B cell (primary cell): ENCODE results near the gene CD44. TPM values are rescaled to one million over a fixed set of nuclear protein-coding genes. Genes with fewer than 3 reads are reported as not detected.

Experiments used
- ATAC-seq: fragments of 200-7000 bp; cut with Tn5 transposase; one replicate; pipeline ENCODE4 v1.10.0; 2021; ENCODE audit warnings: low read depth, mild to moderate bottlenecking, moderate number of reproducible peaks, moderate library complexity
- CTCF ChIA-PET: fragments of 350-600 bp; sonication (Branson Sonifier 250); formaldehyde crosslinking; loops from one replicate; lab custom pipeline; 2021; ENCODE audit warnings: antibody characterized with exemption, inconsistent platforms; lab: Charles Lee
- POLR2A ChIA-PET: fragments of 350-600 bp; sonication (Branson Sonifier 250); formaldehyde crosslinking; loops from one replicate; lab custom pipeline; 2021; ENCODE audit warnings: antibody characterized with exemption; lab: Charles Lee
- DNase-seq: peaks from one replicate; pipeline ENCODE4 v3.0.0; 2013
- H2AFZ ChIP-seq: 2 replicates; pipeline ENCODE4 v1.6.1; 2012; ENCODE audit warnings: mild to moderate bottlenecking, low read depth, low read length; ENCODE audit not compliant: insufficient read depth, poor library complexity, severe bottlenecking
- H3K27ac ChIP-seq, 2 donors: 1 replicate in 1 of 2; 2 replicates in 1 of 2; pipeline ENCODE4 v1.5.1; 2012 to 2013; ENCODE audit warnings: low read length in 2 of 2, mild to moderate bottlenecking in 2 of 2, moderate library complexity in 1 of 2
- H3K27me3 ChIP-seq, 4 experiments: fragments of 200-600 bp in 1 of 4; sonication (generic) in 1 of 4; replicated peaks in 1 of 4; 1 replicate in 2 of 4; 2 replicates in 2 of 4; pipeline versions ENCODE4 v1.6.1 to v1.7.0; 2013 to 2016; ENCODE audit warnings: low read length in 3 of 4, mild to moderate bottlenecking in 2 of 4, mixed read lengths in 1 of 4, moderate library complexity in 1 of 4; ENCODE audit not compliant: insufficient read depth in 4 of 4, control insufficient read depth in 3 of 4; ENCODE audit errors: control extremely low read depth in 1 of 4
- H3K36me3 ChIP-seq, 2 experiments: replicated peaks in 1 of 2; 1 replicate in 1 of 2; 2 replicates in 1 of 2; pipeline versions ENCODE4 v1.6.1 to v1.7.1; 2013; ENCODE audit warnings: low read length in 1 of 2; ENCODE audit not compliant: insufficient read depth in 2 of 2, control insufficient read depth in 1 of 2; ENCODE audit errors: control extremely low read depth in 1 of 2, extremely low read depth in 1 of 2
- H3K4me1 ChIP-seq, 2 donors: fragments of 200-600 bp in 1 of 2; sonication (generic) in 1 of 2; 1 replicate in 1 of 2; 2 replicates in 1 of 2; pipeline versions ENCODE4 v1.5.1 to v1.6.1; 2013 to 2017; ENCODE audit warnings: low read length in 2 of 2; ENCODE audit not compliant: control insufficient read depth in 2 of 2, insufficient read depth in 2 of 2
- H3K4me2 ChIP-seq: replicated peaks from 2 replicates; pipeline ENCODE3; 2012; ENCODE audit warnings: mild to moderate bottlenecking, low read depth, low read length; ENCODE audit not compliant: poor library complexity, severe bottlenecking
- H3K4me3 ChIP-seq, 5 experiments: fragments of 200-600 bp in 1 of 5; sonication (generic) in 1 of 5; 1 replicate in 3 of 5; 2 replicates in 2 of 5; pipeline versions ENCODE4 v1.5.1 to v1.7.0; 2011 to 2016; ENCODE audit warnings: low read length in 4 of 5, mild to moderate bottlenecking in 4 of 5, low read depth in 2 of 5, control low read depth in 1 of 5, moderate library complexity in 1 of 5; ENCODE audit not compliant: insufficient read depth in 1 of 5; ENCODE audit errors: control extremely low read depth in 1 of 5, extremely low read depth in 1 of 5
- H3K79me2 ChIP-seq: fragments of 200-600 bp; sonication (generic); one replicate; pipeline ENCODE4 v1.6.0; 2016; ENCODE audit warnings: low read length; ENCODE audit not compliant: control insufficient read depth, insufficient read depth
- H3K9ac ChIP-seq: fragments of 200-600 bp; sonication (generic); 2 replicates; pipeline ENCODE4 v1.6.1; 2017; ENCODE audit warnings: mild to moderate bottlenecking, low read length, moderate library complexity
- H3K9me3 ChIP-seq, 3 donors: one replicate each; pipeline versions ENCODE4 v1.6.1 to v1.7.1; 2013; ENCODE audit warnings: low read length in 2 of 3; ENCODE audit not compliant: control insufficient read depth in 2 of 3, insufficient read depth in 1 of 3; ENCODE audit errors: control extremely low read depth in 1 of 3
- H4K20me1 ChIP-seq: 2 replicates; pipeline ENCODE4 v1.6.0; 2012; ENCODE audit warnings: mild to moderate bottlenecking, low read length; ENCODE audit not compliant: insufficient read depth, control insufficient read depth, poor library complexity, severe bottlenecking
- H3K27ac Mint-ChIP-seq: one replicate; pipeline ENCODE4 v1.8.0; 2021; ENCODE audit warnings: mixed read lengths
- H3K27me3 Mint-ChIP-seq: one replicate; pipeline ENCODE4 v1.8.0; 2021; ENCODE audit warnings: mixed read lengths
- H3K4me1 Mint-ChIP-seq: one replicate; pipeline ENCODE4 v1.8.0; 2021; ENCODE audit warnings: mixed read lengths
- H3K4me3 Mint-ChIP-seq: one replicate; pipeline ENCODE4 v1.8.0; 2021; ENCODE audit warnings: mixed read lengths
- H3K9me3 Mint-ChIP-seq: one replicate; pipeline ENCODE4 v1.8.0; 2022; ENCODE audit warnings: mixed read lengths; ENCODE audit not compliant: insufficient read depth
- CTCF ChIP-seq: fragments of 200-600 bp; IDR thresholded peaks from one replicate; pipeline ENCODE4 v1.8.0; 2022; ENCODE audit warnings: antibody characterized with exemption, mild to moderate bottlenecking
- EZH2 ChIP-seq: IDR thresholded peaks from 2 replicates; pipeline ENCODE4 v1.6.1; 2012; ENCODE audit warnings: borderline replicate concordance, low read depth, mild to moderate bottlenecking, moderate library complexity, low read length; ENCODE audit not compliant: insufficient read depth, poor library complexity, severe bottlenecking
- WGBS: methylation state at CpG from one replicate; pipeline ENCODE4 v1.1.5; 2013; ENCODE audit warnings: missing lambda C conversion rate; ENCODE audit not compliant: insufficient coverage; 5-methylcytosine and 5-hydroxymethylcytosine counted together
- intact Hi-C: fragments of 100-400 bp; cut with micrococcal nuclease; formaldehyde crosslinking; loops from one replicate; pipeline ENCODE4 v1.10.0; 2022
- polyA plus RNA-seq: library from polyadenylated mRNA; depleted of rRNA; stranded (reverse); fragments of >200 nt; gene quantifications from 2 replicates; pipeline ENCODE4 v1.2.3, GENCODE V29; 2012
- total RNA-seq, 2 donors: library from RNA; stranded (reverse); fragments of 120-200 nt in 1 of 2; gene quantifications; 1 replicate in 1 of 2; 2 replicates in 1 of 2; pipeline versions ENCODE4 v1.2.3 to v1.2.4, GENCODE V29; 2013 to 2022

Gene CD44
- total and polyA plus RNA-seq, 2 donors (not counting 1 experiment from before 2014, with no cell fraction given) = 261 to 896 TPM

DNA sequence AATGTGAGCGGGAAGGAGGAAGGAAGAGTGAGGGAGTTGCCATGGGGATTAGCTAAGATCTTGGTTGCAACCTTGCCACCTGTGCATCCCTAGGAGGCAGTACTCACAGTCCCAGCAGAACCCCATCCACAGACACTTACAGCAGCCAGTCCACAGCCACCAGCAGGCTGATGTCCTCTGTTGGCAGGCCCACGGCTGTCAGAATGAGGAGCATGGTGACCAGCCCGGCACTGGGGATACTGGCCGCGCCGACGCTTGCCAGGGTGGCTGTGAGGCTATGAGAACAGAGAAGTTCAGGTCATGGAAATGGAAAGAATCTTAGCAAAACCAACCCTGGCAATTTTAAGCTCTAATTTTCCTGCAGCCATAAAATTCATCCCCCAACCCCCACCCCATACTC lies 141.8 kb downstream of the CD44 start:
- Histone ChIP-seq H3K79me2 (no peaks in the 10 kb centered on the region), H3K27ac (no peak overlapping the region), H3K9me3 (no peaks in the 10 kb centered on the region), H3K4me3 (no peak overlapping the region), H4K20me1 (no peaks in the 10 kb centered on the region), H3K36me3 (no peaks in the 10 kb centered on the region), H2AFZ (no peak overlapping the region), H3K9ac (no peak overlapping the region), H3K4me2 (no peak overlapping the region), H3K4me1 (no peaks in the 10 kb centered on the region), H3K27me3 (no peaks in the 10 kb centered on the region)
- no peak for ATAC-seq
- 100% methylated on average over 6 of the region's 7 CpGs for WGBS
- intact Hi-C loops = no loop called here
- no peak for DNase-seq
- ChIA-PET CTCF (interaction anchor here (0.6 to 1.3 kb wide), 2 partner anchors 26 to 144 kb away, joined by 4 to 6 read pairs; no protein-coding TSS in a partner anchor), POLR2A (no interaction called here)
- H3K9me3 Mint-ChIP-seq = no peaks in the 10 kb centered on the region
- H3K4me3 Mint-ChIP-seq = no peak overlapping the region
- peaks cover 4% of the 10 kb centered on the region for H3K4me1 Mint-ChIP-seq
- no peaks in the 10 kb centered on the region for H3K27me3 Mint-ChIP-seq
- no peak overlapping the region for H3K27ac Mint-ChIP-seq
- TF ChIP-seq CTCF (no peak), EZH2 (no peak)

DNA sequence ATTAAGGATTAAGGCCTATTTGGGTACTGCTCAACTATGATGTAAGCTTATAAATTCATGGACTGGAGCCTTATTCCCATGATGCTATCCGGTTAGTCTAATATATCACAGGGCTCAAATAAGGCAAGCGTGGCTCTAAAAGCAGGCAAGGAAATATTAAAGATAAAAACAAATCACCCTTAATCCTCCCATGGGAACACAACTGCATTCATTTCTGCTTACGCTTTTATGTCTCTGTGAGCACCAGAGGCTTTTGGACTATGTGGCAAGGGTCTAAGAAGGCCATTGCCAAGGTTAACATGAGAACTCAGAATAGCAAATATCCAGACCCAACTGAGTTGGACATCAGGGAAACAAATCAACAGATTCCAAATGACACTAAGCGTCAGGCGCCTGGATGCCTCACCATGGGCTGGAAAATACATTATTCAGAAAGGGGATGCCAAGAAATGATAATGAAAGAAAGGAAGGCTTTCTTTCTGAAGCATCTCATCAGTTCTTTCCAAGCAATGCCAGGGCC lies 142.3 kb downstream of the CD44 start:
- Histone ChIP-seq H3K79me2 (no peaks in the 10 kb centered on the region), H3K27ac (no peak overlapping the region), H3K4me1 (no peaks in the 10 kb centered on the region), H3K36me3 (no peaks in the 10 kb centered on the region), H3K9me3 (no peaks in the 10 kb centered on the region), H2AFZ (no peak overlapping the region), H3K4me2 (no peak overlapping the region), H3K27me3 (no peaks in the 10 kb centered on the region), H3K4me3 (no peak overlapping the region), H3K9ac (no peak overlapping the region), H4K20me1 (no peaks in the 10 kb centered on the region)
- TF ChIP-seq EZH2 (no peak), CTCF (no peak)
- Mint-ChIP-seq H3K4me1 (peaks cover 4% of the 10 kb centered on the region), H3K4me3 (no peak overlapping the region), H3K27me3 (no peaks in the 10 kb centered on the region), H3K27ac (no peak overlapping the region), H3K9me3 (no peaks in the 10 kb centered on the region)
- intact Hi-C loops = no loop called here
- no peak for ATAC-seq
- WGBS = 100% methylated on average over 1 of the region's 5 CpGs
- ChIA-PET CTCF (interaction anchor here (0.6 to 1.3 kb wide), 2 partner anchors 25 to 143 kb away, joined by 4 to 6 read pairs; no protein-coding TSS in a partner anchor), POLR2A (no interaction called here)
- DNase-seq = no peak

Other genes with a start within 250 kb of the CD44 start
- gene APIP, start 222.8 kb upstream of the CD44 start, total RNA-seq = 18.5 and 19.4 TPM in 2 replicates
- 4.8 and 6.1 TPM in 2 replicates for gene APIP, start 222.8 kb upstream of the CD44 start, polyA plus RNA-seq
- gene PDHX, start 222.6 kb upstream of the CD44 start, total RNA-seq = 25.8 and 35.4 TPM in 2 replicates
- 6.2 and 11.0 TPM in 2 replicates for gene PDHX, start 222.6 kb upstream of the CD44 start, polyA plus RNA-seq